WI38 (cell line): Measurements from ENCODE around the gene CAMK2D.
"Not testable (repeated sequence)": the region's sequence is repeated elsewhere in the genome, so short reads cannot be mapped to it uniquely, and the experiment has no call there.

ENCODE experiments used
- H3K4me3 ChIP-seq: 2 replicates; pipeline ENCODE4 v1.5.1; 2011; ENCODE audit warnings: low read depth, mild to moderate bottlenecking, control low read depth, low read length
- CTCF ChIP-seq: IDR thresholded peaks from 2 replicates; pipeline ENCODE4 v1.5.1; 2012; ENCODE audit warnings: low read depth, mild to moderate bottlenecking, control low read depth, low read length

CAMK2D gene

GRCh38 chr4:113761620-113762185 is at the start of gene CAMK2D:
TSS of gene CAMK2D (minus strand) at chr4:113761738. CDS start at chr4:113761068, 670 bp downstream.
- TF ChIP-seq CTCF, result peak; percentile 53
- peak within 1 kb of the TSS; percentile 87 for H3K4me3 ChIP-seq

- no peak for TF ChIP-seq CTCF
- H3K4me3 ChIP-seq, result no peak overlapping the region
These were observed 49.4 kb upstream of the CAMK2D start for GRCh38 chr4:113810906-113811305.

- no peak for TF ChIP-seq CTCF
- no peak overlapping the region for H3K4me3 ChIP-seq
These were observed 47.8 kb upstream of the CAMK2D start for GRCh38 chr4:113809311-113809710.

- no peak for TF ChIP-seq CTCF
These were observed 45.3 kb upstream of the CAMK2D start for GRCh38 chr4:113806850-113807249.

GRCh38 chr4:113801882-113802281 is 40.3 kb upstream of the CAMK2D start:
- no peak for TF ChIP-seq CTCF
- no peak overlapping the region for H3K4me3 ChIP-seq

More at GRCh38 chr4:113806850-113807249, 45.3 kb upstream of the CAMK2D start:
- H3K4me3 ChIP-seq, result no peak overlapping the region

GRCh38 chr4:113796381-113796780 is 34.8 kb upstream of the CAMK2D start:
- not testable (repeated sequence) for H3K4me3 ChIP-seq

- no peak for TF ChIP-seq CTCF
- no peak overlapping the region for H3K4me3 ChIP-seq
These were observed 28.9 kb upstream of the CAMK2D start for GRCh38 chr4:113790478-113790877.

GRCh38 chr4:113788888-113789287 is 27.4 kb upstream of the CAMK2D start:
- no peak overlapping the region for H3K4me3 ChIP-seq
- no peak for TF ChIP-seq CTCF
